ENCODE data around the gene DYRK4.
"Not testable (repeated sequence)": the region's sequence is repeated elsewhere in the genome, so short reads cannot be mapped to it uniquely, and the experiment has no call there.

DNA sequence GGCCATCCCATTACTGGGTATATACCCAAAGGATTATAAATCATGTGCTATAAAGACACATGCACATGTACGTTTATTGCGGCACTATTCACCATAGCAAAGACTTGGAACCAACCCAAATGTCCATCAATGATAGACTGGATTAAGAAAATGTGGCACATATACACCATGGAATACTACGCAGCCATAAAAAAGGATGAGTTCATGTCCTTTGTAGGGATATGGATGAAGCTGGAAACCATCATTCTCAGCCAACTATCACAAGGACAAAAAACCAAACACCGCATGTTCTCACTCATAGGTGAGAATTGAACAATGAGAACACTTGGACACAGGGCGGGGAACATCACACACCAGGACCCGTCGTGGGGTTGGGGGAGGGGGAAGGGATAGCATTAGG, 38.6 kb upstream of the DYRK4 start:
- not testable (repeated sequence) for TF ChIP-seq POLR2A, POLR2AphosphoS5, EP300 (IDR thresholded peaks at IDR 0.05)
- TF ChIP-seq, protein P1, sequence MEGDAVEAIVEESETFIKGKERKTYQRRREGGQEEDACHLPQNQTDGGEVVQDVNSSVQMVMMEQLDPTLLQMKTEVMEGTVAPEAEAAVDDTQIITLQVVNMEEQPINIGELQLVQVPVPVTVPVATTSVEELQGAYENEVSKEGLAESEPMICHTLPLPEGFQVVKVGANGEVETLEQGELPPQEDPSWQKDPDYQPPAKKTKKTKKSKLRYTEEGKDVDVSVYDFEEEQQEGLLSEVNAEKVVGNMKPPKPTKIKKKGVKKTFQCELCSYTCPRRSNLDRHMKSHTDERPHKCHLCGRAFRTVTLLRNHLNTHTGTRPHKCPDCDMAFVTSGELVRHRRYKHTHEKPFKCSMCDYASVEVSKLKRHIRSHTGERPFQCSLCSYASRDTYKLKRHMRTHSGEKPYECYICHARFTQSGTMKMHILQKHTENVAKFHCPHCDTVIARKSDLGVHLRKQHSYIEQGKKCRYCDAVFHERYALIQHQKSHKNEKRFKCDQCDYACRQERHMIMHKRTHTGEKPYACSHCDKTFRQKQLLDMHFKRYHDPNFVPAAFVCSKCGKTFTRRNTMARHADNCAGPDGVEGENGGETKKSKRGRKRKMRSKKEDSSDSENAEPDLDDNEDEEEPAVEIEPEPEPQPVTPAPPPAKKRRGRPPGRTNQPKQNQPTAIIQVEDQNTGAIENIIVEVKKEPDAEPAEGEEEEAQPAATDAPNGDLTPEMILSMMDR (IDR thresholded peaks at IDR 0.05) = not testable (repeated sequence)
